Stimulated activated effector memory CD8-positive, alpha-beta T cell treated with anti-CD3 and anti-CD28 coated beads, Interleukin-12 subunit alpha, Interleukin-12 subunit beta, amount 100 ng/mL, for 72 hours (primary cell): Measurements from ENCODE around the gene SLC24A5.

Experiments used
- ATAC-seq: fragments of 150-1000 bp; cut with Tn5 transposase; 2 replicates; pipeline ENCODE4 v1.10.0; 2021
- DNase-seq, 2 donors: peaks; one replicate each; pipeline ENCODE4 v3.0.0; 2021 to 2022; ENCODE audit warnings: low spot score in 2 of 2
- H3K27ac Mint-ChIP-seq: one replicate; pipeline ENCODE4 v1.8.0; 2022; ENCODE audit warnings: mild to moderate bottlenecking, mixed read lengths
- H3K36me3 Mint-ChIP-seq: one replicate; pipeline ENCODE4 v1.8.0; 2022; ENCODE audit warnings: mild to moderate bottlenecking, mixed read lengths
- H3K4me1 Mint-ChIP-seq: one replicate; pipeline ENCODE4 v1.8.0; 2022; ENCODE audit warnings: mixed read lengths
- H3K4me3 Mint-ChIP-seq: one replicate; pipeline ENCODE4 v1.8.0; 2022; ENCODE audit warnings: mild to moderate bottlenecking, mixed read lengths
- H3K9me3 Mint-ChIP-seq: one replicate; pipeline ENCODE4 v1.8.0; 2022; ENCODE audit warnings: mixed read lengths

Gene SLC24A5

DNA sequence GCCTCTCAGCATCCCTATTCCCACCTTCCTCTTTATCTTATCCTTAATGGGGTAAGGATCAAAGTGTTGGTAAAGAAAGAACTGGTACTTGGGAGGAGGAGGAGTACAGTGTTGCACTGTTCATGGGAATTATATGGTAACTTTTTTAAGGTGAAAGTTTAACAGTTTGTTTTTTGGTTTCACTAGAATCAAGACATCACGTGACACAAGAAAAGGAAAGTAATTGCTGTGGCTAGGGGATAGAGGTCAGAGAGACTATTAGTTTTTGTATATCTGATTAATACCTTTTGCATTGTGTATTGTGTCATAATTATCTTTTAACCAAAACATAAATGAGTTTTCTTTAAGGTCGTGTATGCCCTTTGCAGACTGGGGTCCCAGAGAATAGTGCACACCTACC lies 23.5 kb upstream of the SLC24A5 start:
- Mint-ChIP-seq H3K4me3 (no peak overlapping the region), H3K27ac (no peak overlapping the region), H3K36me3 (no peaks in the 10 kb centered on the region), H3K4me1 (no peaks in the 10 kb centered on the region), H3K9me3 (no peaks in the 10 kb centered on the region)
- no peak for ATAC-seq
- no peak for DNase-seq

DNA sequence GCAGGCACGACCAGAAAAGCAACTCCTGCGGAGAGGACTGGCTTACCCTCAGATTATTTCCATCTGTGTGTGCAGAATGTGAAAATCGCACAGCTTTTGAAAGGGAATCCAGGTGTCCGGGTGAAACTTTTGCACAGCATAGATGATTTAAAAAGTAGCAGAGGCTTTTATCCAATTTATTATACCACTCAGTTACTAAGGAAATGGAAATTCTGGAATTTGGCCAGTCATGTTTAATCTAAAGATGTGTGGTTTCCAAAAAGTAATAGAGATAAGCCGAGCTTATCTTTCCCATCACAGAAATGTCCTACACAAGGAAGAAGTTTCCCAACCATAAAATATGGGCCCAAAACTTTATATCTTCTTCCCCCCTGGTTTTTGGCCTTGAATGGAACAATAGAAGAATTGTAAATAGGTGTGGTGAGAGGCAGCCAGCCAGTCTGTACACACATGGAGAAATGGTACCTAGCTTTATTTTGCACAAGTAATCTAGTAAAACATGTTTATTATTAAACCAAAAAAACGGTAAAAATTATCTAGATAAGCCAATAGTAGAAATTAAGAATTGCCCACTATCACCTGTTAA lies 19.3 kb upstream of the SLC24A5 start:
- no peak overlapping the region for H3K27ac Mint-ChIP-seq
- no peak overlapping the region for H3K4me3 Mint-ChIP-seq
- ATAC-seq (no peak), DNase-seq (no peak)
- H3K9me3 Mint-ChIP-seq: no peaks in the 10 kb centered on the region
- H3K36me3 Mint-ChIP-seq: no peaks in the 10 kb centered on the region
- H3K4me1 Mint-ChIP-seq: no peaks in the 10 kb centered on the region

DNA sequence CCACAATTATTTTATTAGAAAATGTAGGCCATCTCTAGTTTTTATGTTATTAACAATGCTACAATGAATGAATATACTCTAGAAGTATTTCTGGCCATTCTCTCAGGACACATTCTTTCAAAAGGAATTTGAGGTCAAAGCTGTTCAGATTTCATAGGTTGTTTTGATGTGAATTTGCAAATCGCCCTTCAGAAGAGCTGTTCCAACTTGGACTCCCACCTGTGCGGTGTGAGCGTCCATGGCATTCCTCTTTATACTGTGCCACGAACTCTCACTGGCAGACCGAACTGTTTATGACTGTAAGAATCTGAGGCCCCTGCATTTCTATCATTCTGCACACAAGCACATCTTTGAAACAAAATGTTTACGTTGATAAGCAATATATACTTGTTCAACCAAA lies 18.6 kb upstream of the SLC24A5 start:
- ATAC-seq (no peak), DNase-seq (no peak)
- Mint-ChIP-seq H3K36me3 (no peaks in the 10 kb centered on the region), H3K4me3 (no peak overlapping the region), H3K9me3 (no peaks in the 10 kb centered on the region), H3K27ac (no peak overlapping the region), H3K4me1 (no peaks in the 10 kb centered on the region)

DNA sequence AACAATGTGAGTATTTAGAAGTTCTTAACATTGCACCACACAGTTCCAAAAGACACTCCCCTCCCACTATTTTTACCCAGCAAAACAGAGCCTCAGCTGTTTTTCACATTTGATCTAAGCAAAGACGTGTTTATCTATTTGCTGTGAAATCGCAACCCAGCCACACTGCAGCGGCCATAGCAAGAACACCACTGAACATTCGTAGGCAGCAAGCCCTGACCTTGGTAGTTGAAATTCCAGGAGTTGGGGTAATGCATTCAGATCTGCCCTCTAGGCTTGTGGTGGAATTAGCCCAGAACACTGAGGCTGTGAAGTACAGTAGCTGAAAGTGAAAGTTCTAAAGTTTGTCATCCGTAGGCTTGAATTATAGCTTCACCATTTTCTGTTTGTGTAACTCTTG lies 17.1 kb upstream of the SLC24A5 start:
- Mint-ChIP-seq H3K36me3 (no peaks in the 10 kb centered on the region), H3K9me3 (no peaks in the 10 kb centered on the region), H3K27ac (no peak overlapping the region), H3K4me3 (no peak overlapping the region), H3K4me1 (no peaks in the 10 kb centered on the region)
- no peak for ATAC-seq
- no peak for DNase-seq

GRCh38 chr15:48105936-48106335 lies 14.9 kb upstream of the SLC24A5 start:
- no peaks in the 10 kb centered on the region for H3K9me3 Mint-ChIP-seq
- no peaks in the 10 kb centered on the region for H3K4me1 Mint-ChIP-seq
- H3K27ac Mint-ChIP-seq: no peak overlapping the region
- no peaks in the 10 kb centered on the region for H3K36me3 Mint-ChIP-seq
- no peak for DNase-seq
- no peak overlapping the region for H3K4me3 Mint-ChIP-seq
- ATAC-seq: no peak

GRCh38 chr15:48109212-48109611 lies 11.6 kb upstream of the SLC24A5 start:
- DNase-seq (no peak), ATAC-seq (no peak)
- Mint-ChIP-seq H3K9me3 (no peaks in the 10 kb centered on the region), H3K27ac (no peak overlapping the region), H3K4me3 (no peak overlapping the region), H3K4me1 (no peaks in the 10 kb centered on the region), H3K36me3 (no peaks in the 10 kb centered on the region)

DNA sequence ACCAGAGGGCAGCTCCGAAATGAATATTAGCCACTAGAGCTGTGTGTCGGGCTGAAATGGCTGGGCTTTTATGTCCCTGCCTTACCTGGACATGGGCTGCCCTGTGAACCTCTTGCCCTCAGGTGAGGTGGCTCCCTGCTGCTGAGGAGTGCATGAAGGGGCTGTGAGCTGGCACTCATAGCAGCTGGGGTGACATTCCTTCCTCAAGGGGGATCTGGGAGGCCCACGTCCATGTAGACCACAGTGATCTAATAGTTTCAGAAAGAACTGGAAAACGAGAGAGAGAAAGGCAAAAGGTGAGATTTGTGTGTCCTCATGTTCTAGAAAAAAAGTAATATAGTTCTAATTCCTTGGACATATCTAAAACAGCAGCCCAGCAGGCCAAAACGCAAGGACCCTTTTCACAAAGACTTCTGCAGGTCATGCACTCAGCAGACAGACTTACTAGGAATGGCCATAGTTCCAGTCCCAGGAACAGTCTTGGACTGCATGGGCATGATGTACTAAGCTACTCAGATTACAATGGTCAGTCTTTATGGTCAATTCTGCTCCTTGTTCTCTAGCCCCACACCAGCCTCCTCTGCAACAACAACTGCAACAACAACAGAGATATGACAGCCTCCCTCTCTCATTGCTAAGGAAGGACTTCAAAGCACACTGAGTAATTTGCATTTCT lies 10.8 kb upstream of the SLC24A5 start:
- Mint-ChIP-seq H3K9me3 (no peaks in the 10 kb centered on the region), H3K4me3 (no peak overlapping the region), H3K27ac (no peak overlapping the region), H3K4me1 (no peaks in the 10 kb centered on the region), H3K36me3 (no peaks in the 10 kb centered on the region)
- DNase-seq (no peak), ATAC-seq (no peak)

DNA sequence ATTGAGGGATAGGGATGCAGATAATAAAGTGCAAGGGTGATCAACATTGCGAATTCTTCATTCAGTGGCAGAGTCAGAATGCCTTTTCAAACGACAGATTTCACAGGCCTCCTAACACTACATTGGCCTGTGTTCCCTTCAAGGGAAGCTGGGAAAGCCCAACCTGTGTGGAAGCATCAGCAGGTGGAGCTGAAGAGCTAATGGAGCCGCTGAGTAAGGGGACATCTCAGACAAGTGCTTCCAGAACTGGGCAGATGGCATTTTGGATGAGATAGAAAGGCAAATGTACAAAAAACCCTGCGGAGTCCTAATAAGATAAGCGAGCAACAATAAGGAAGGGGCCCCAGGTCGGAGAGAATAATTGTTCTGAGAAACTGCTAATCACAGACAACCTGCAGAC lies 8.5 kb upstream of the SLC24A5 start:
- Mint-ChIP-seq H3K36me3 (no peaks in the 10 kb centered on the region), H3K4me3 (no peak overlapping the region), H3K27ac (no peak overlapping the region), H3K4me1 (no peaks in the 10 kb centered on the region), H3K9me3 (no peaks in the 10 kb centered on the region)
- DNase-seq (no peak), ATAC-seq (no peak)

GRCh38 chr15:48119277-48119676 lies 1.5 kb upstream of the SLC24A5 start:
- H3K4me3 Mint-ChIP-seq: no peak overlapping the region
- H3K4me1 Mint-ChIP-seq: no peaks in the 10 kb centered on the region
- H3K27ac Mint-ChIP-seq: no peak overlapping the region
- ATAC-seq: no peak
- H3K9me3 Mint-ChIP-seq: peaks cover 4% of the 10 kb centered on the region
- H3K36me3 Mint-ChIP-seq: no peaks in the 10 kb centered on the region
- DNase-seq: no peak

GRCh38 chr15:48121849-48122248 lies 1.1 kb downstream of the SLC24A5 start:
- peaks cover 4% of the 10 kb centered on the region for H3K9me3 Mint-ChIP-seq
- DNase-seq (no peak), ATAC-seq (no peak)
- H3K27ac Mint-ChIP-seq: no peak overlapping the region
- H3K36me3 Mint-ChIP-seq: no peaks in the 10 kb centered on the region
- H3K4me3 Mint-ChIP-seq: no peak overlapping the region
- H3K4me1 Mint-ChIP-seq: no peaks in the 10 kb centered on the region

DNA sequence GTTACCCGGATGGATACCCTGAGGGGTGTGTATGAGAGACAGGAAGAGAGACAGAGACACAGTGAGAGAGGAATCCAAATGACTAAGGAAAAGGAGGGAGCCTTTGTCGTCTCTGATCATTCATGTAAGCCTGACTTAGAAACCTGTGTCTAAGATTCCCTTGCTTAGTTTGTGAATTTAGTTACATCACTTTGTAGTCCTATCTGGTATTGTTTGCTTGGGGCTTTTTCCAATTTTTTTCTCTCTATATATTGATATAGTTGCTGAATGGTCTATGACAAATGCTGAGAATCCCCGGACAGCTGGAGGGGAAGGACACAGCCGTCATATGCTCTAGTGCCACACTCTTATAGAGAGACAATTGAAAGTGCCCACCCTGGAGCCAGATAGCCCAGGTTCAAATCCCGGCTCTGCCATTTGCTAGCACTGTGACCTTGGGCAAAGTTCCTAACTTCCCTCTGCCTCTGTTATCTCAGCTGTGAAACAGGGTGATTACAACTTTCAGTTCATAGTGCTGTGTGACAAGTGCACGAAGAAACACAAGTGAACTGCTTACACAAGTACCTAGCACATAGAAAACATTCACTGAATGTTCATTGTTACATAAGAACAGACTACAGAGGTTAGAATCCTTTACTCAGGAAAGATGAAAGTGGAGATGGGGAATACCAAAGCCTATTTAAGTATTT lies 6.0 kb downstream of the SLC24A5 start:
- no peak for DNase-seq
- Mint-ChIP-seq H3K36me3 (no peaks in the 10 kb centered on the region), H3K4me3 (no peak overlapping the region), H3K9me3 (no peaks in the 10 kb centered on the region), H3K27ac (no peak overlapping the region), H3K4me1 (no peaks in the 10 kb centered on the region)
- no peak for ATAC-seq

GRCh38 chr15:48131324-48131723 lies 10.5 kb downstream of the SLC24A5 start:
- no peak overlapping the region for H3K27ac Mint-ChIP-seq
- no peak for DNase-seq
- no peaks in the 10 kb centered on the region for H3K36me3 Mint-ChIP-seq
- no peaks in the 10 kb centered on the region for H3K4me1 Mint-ChIP-seq
- H3K9me3 Mint-ChIP-seq: no peaks in the 10 kb centered on the region
- no peak overlapping the region for H3K4me3 Mint-ChIP-seq
- ATAC-seq: no peak

- Mint-ChIP-seq H3K36me3 (no peaks in the 10 kb centered on the region), H3K4me3 (no peak overlapping the region), H3K4me1 (no peaks in the 10 kb centered on the region), H3K27ac (no peak overlapping the region), H3K9me3 (no peaks in the 10 kb centered on the region)
- ATAC-seq (no peak), DNase-seq (no peak)
These were observed 12.1 kb downstream of the SLC24A5 start for GRCh38 chr15:48132874-48133273.

- Mint-ChIP-seq H3K9me3 (no peaks in the 10 kb centered on the region), H3K36me3 (peaks cover 8% of the 10 kb centered on the region), H3K4me1 (no peaks in the 10 kb centered on the region), H3K4me3 (no peak overlapping the region), H3K27ac (no peak overlapping the region)
- DNase-seq: no peak
- ATAC-seq: no peak
These were observed 23.1 kb downstream of the SLC24A5 start for GRCh38 chr15:48143856-48144255.

GRCh38 chr15:48144889-48145288 lies 24.1 kb downstream of the SLC24A5 start:
- Mint-ChIP-seq H3K9me3 (no peaks in the 10 kb centered on the region), H3K27ac (no peak overlapping the region), H3K4me3 (no peak overlapping the region), H3K4me1 (no peaks in the 10 kb centered on the region), H3K36me3 (peaks cover 8% of the 10 kb centered on the region)
- DNase-seq (no peak), ATAC-seq (no peak)

GRCh38 chr15:48145923-48146322 lies 25.1 kb downstream of the SLC24A5 start:
- Mint-ChIP-seq H3K4me3 (no peak overlapping the region), H3K4me1 (no peaks in the 10 kb centered on the region), H3K36me3 (peaks cover 8% of the 10 kb centered on the region), H3K9me3 (no peaks in the 10 kb centered on the region), H3K27ac (no peak overlapping the region)
- DNase-seq (no peak), ATAC-seq (no peak)
